ENCODE data around the gene RPS23. TPM values are rescaled to one million over a fixed set of nuclear protein-coding genes. Genes with fewer than 3 reads are reported as not detected.

RPS23 gene
- total RNA-seq: 1,000 to 10,000 TPM; 2,621 to 2,722 TPM

- ChIA-PET CTCF (no interaction called here), POLR2A (interaction anchor here (0.9 to 2.2 kb wide), 5 partner anchors 9 to 798 kb away, joined by 3 to 8 read pairs (median 4); partner anchors contain the start of gene SSBP2)
- Mint-ChIP-seq H3K27ac (peak within 1 kb of the TSS; percentile 97), H3K9me3 (no peaks in the 10 kb centered on the region), H3K36me3 (peaks cover 48% of the 10 kb centered on the region), H3K4me1 (ENCODE audit: low read depth) (peaks cover 52% of the 10 kb centered on the region), H3K4me3 (peak within 1 kb of the TSS; percentile 86), H3K27me3 (no peaks in the 10 kb centered on the region)
- DNase-seq: peak; percentile 92
- intact Hi-C loops (cut with micrococcal nuclease): loop anchor here (1.0 to 2.0 kb wide), 4 partner anchors 79 to 977 kb away; partner anchors contain the start of genes ATG10, TMEM167A, XRCC4 and ZCCHC9
Observed at GRCh38 chr5:82277987-82278710, at the start of gene RPS23. TSS of gene RPS23 (minus strand) at chr5:82278354. CDS start at chr5:82278323, 31 bp downstream.

- intact Hi-C loops (cut with micrococcal nuclease): no loop called here
- peaks cover 10% of the 10 kb centered on the region for H3K27me3 Mint-ChIP-seq
- H3K4me3 Mint-ChIP-seq: no peak overlapping the region
- H3K27ac Mint-ChIP-seq: no peak overlapping the region
- no peaks in the 10 kb centered on the region for H3K36me3 Mint-ChIP-seq
- peaks cover 4% of the 10 kb centered on the region for H3K9me3 Mint-ChIP-seq
- DNase-seq: no peak
- CTCF ChIA-PET: no interaction called here
- H3K4me1 Mint-ChIP-seq (ENCODE audit: low read depth): no peaks in the 10 kb centered on the region
- POLR2A ChIA-PET: no interaction called here
Observed at GRCh38 chr5:82327941-82328340, 49.8 kb upstream of the RPS23 start.

GRCh38 chr5:82325996-82326395, 47.8 kb upstream of the RPS23 start:
- DNase-seq: no peak
- no peaks in the 10 kb centered on the region for H3K4me1 Mint-ChIP-seq (ENCODE audit: low read depth)
- CTCF ChIA-PET: interaction anchor here (0.9 kb wide), 1 partner anchor 24 kb away, joined by 3 read pairs; no protein-coding TSS in a partner anchor
- intact Hi-C loops (cut with micrococcal nuclease): no loop called here
- H3K36me3 Mint-ChIP-seq: no peaks in the 10 kb centered on the region
- H3K27me3 Mint-ChIP-seq: peaks cover 22% of the 10 kb centered on the region
- POLR2A ChIA-PET: no interaction called here
- H3K4me3 Mint-ChIP-seq: no peak overlapping the region
- peaks cover 4% of the 10 kb centered on the region for H3K9me3 Mint-ChIP-seq
- no peak overlapping the region for H3K27ac Mint-ChIP-seq

GRCh38 chr5:82325155-82325554, 47.0 kb upstream of the RPS23 start:
- H3K36me3 Mint-ChIP-seq: no peaks in the 10 kb centered on the region
- H3K9me3 Mint-ChIP-seq: peaks cover 4% of the 10 kb centered on the region
- intact Hi-C loops (cut with micrococcal nuclease): no loop called here
- no peak overlapping the region for H3K27ac Mint-ChIP-seq
- CTCF ChIA-PET: no interaction called here
- DNase-seq: no peak
- H3K4me3 Mint-ChIP-seq: no peak overlapping the region
- no peaks in the 10 kb centered on the region for H3K4me1 Mint-ChIP-seq (ENCODE audit: low read depth)
- H3K27me3 Mint-ChIP-seq: peaks cover 22% of the 10 kb centered on the region
- POLR2A ChIA-PET: no interaction called here

GRCh38 chr5:82320966-82321365, 42.8 kb upstream of the RPS23 start:
- ChIA-PET CTCF (no interaction called here), POLR2A (no interaction called here)
- no peak overlapping the region for H3K27ac Mint-ChIP-seq
- no peak for DNase-seq
- H3K9me3 Mint-ChIP-seq: no peaks in the 10 kb centered on the region
- H3K4me1 Mint-ChIP-seq (ENCODE audit: low read depth): no peaks in the 10 kb centered on the region
- peaks cover 28% of the 10 kb centered on the region for H3K27me3 Mint-ChIP-seq
- intact Hi-C loops (cut with micrococcal nuclease): no loop called here
- no peaks in the 10 kb centered on the region for H3K36me3 Mint-ChIP-seq
- H3K4me3 Mint-ChIP-seq: no peak overlapping the region

GRCh38 chr5:82319651-82320376, 41.7 kb upstream of the RPS23 start:
- Mint-ChIP-seq H3K36me3 (no peaks in the 10 kb centered on the region), H3K4me3 (no peak overlapping the region), H3K4me1 (ENCODE audit: low read depth) (no peaks in the 10 kb centered on the region), H3K27me3 (peaks cover 22% of the 10 kb centered on the region), H3K9me3 (no peaks in the 10 kb centered on the region), H3K27ac (no peak overlapping the region)
- ChIA-PET POLR2A (no interaction called here), CTCF (no interaction called here)
- no peak for DNase-seq
- intact Hi-C loops (cut with micrococcal nuclease): loop anchor here (10.0 kb wide), 1 partner anchor 1245 kb away; no protein-coding TSS in a partner anchor

GRCh38 chr5:82319192-82319591, 41.0 kb upstream of the RPS23 start:
- intact Hi-C loops (cut with micrococcal nuclease): loop anchor here (10.0 kb wide), 1 partner anchor 1246 kb away; no protein-coding TSS in a partner anchor
- Mint-ChIP-seq H3K4me3 (no peak overlapping the region), H3K36me3 (no peaks in the 10 kb centered on the region), H3K27me3 (peaks cover 22% of the 10 kb centered on the region), H3K27ac (no peak overlapping the region), H3K9me3 (no peaks in the 10 kb centered on the region), H3K4me1 (ENCODE audit: low read depth) (no peaks in the 10 kb centered on the region)
- DNase-seq: no peak
- ChIA-PET POLR2A (no interaction called here), CTCF (no interaction called here)

GRCh38 chr5:82314964-82315758, 37.0 kb upstream of the RPS23 start:
- intact Hi-C loops (cut with micrococcal nuclease): loop anchor here (10.0 kb wide), 1 partner anchor 1250 kb away; no protein-coding TSS in a partner anchor
- DNase-seq: no peak
- Mint-ChIP-seq H3K4me3 (no peak overlapping the region), H3K4me1 (ENCODE audit: low read depth) (no peaks in the 10 kb centered on the region), H3K27ac (no peak overlapping the region), H3K9me3 (no peaks in the 10 kb centered on the region), H3K27me3 (peaks cover 6% of the 10 kb centered on the region), H3K36me3 (peaks cover 1% of the 10 kb centered on the region)
- POLR2A ChIA-PET: no interaction called here
- CTCF ChIA-PET: no interaction called here

- H3K4me1 Mint-ChIP-seq (ENCODE audit: low read depth): no peaks in the 10 kb centered on the region
- DNase-seq: no peak
- intact Hi-C loops (cut with micrococcal nuclease): loop anchor here (10.0 kb wide), 1 partner anchor 1252 kb away; no protein-coding TSS in a partner anchor
- ChIA-PET CTCF (interaction anchor here (0.7 to 1.3 kb wide), 7 partner anchors 23 to 1252 kb away, joined by 3 to 7 read pairs (median 3); no protein-coding TSS in a partner anchor), POLR2A (no interaction called here)
- peaks cover 5% of the 10 kb centered on the region for H3K9me3 Mint-ChIP-seq
- peaks cover 9% of the 10 kb centered on the region for H3K36me3 Mint-ChIP-seq
- no peak overlapping the region for H3K27ac Mint-ChIP-seq
- no peak overlapping the region for H3K4me3 Mint-ChIP-seq
- H3K27me3 Mint-ChIP-seq: peaks cover 1% of the 10 kb centered on the region
Observed at GRCh38 chr5:82313016-82313415, 34.9 kb upstream of the RPS23 start.

GRCh38 chr5:82312373-82312856, 34.3 kb upstream of the RPS23 start:
- DNase-seq: peak; percentile 63
- ChIA-PET CTCF (interaction anchor here (0.8 to 1.5 kb wide), 9 partner anchors 23 to 1252 kb away, joined by 3 to 7 read pairs (median 3); no protein-coding TSS in a partner anchor), POLR2A (interaction anchor here (1.7 kb wide), 1 partner anchor 34 kb away, joined by 4 read pairs; the partner anchor contains the start of gene RPS23)
- Mint-ChIP-seq H3K27ac (no peak overlapping the region), H3K4me1 (ENCODE audit: low read depth) (no peaks in the 10 kb centered on the region), H3K27me3 (peaks cover 1% of the 10 kb centered on the region), H3K4me3 (no peak overlapping the region), H3K9me3 (peaks cover 5% of the 10 kb centered on the region), H3K36me3 (peaks cover 14% of the 10 kb centered on the region)
- intact Hi-C loops (cut with micrococcal nuclease): loop anchor here (1.0 to 10.0 kb wide), 2 partner anchors 1161 to 1252 kb away; no protein-coding TSS in a partner anchor

- no peak overlapping the region for H3K4me3 Mint-ChIP-seq
- peaks cover 18% of the 10 kb centered on the region for H3K36me3 Mint-ChIP-seq
- no peaks in the 10 kb centered on the region for H3K4me1 Mint-ChIP-seq (ENCODE audit: low read depth)
- H3K27ac Mint-ChIP-seq: no peak overlapping the region
- DNase-seq: no peak
- H3K27me3 Mint-ChIP-seq: peaks cover 1% of the 10 kb centered on the region
- intact Hi-C loops (cut with micrococcal nuclease): no loop called here
- POLR2A ChIA-PET: no interaction called here
- CTCF ChIA-PET: interaction anchor here (0.7 kb wide), 1 partner anchor 43 kb away, joined by 3 read pairs; no protein-coding TSS in a partner anchor
- H3K9me3 Mint-ChIP-seq: peaks cover 5% of the 10 kb centered on the region
Observed at GRCh38 chr5:82309091-82309531, 31.0 kb upstream of the RPS23 start.

Measured in activated CD4-positive, alpha-beta memory T cell treated with anti-CD3 and anti-CD28 coated beads for 36 hours (primary cell).